Stimulated activated CD8-positive, alpha-beta memory T cell treated with anti-CD3 and anti-CD28 coated beads, Interleukin-15, amount 100 ng/mL, for 4 hours (primary cell): ENCODE data around the gene FMNL2.

Experiments used
- DNase-seq, 2 donors: peaks; one replicate each; pipeline ENCODE4 v3.0.0-alpha.2; 2020; ENCODE audit warnings: low read depth in 2 of 2

FMNL2 gene

GRCh38 chr2:152555048-152555447 lies 220.1 kb downstream of the FMNL2 start:
- DNase-seq: no peak

- DNase-seq: no peak
Measured at GRCh38 chr2:152556506-152556905, 221.5 kb downstream of the FMNL2 start.

- no peak for DNase-seq
Measured at GRCh38 chr2:152557273-152557888, 222.4 kb downstream of the FMNL2 start.

GRCh38 chr2:152558158-152558984 lies 223.4 kb downstream of the FMNL2 start:
- no peak for DNase-seq

GRCh38 chr2:152559008-152559407 lies 224.0 kb downstream of the FMNL2 start:
- DNase-seq: no peak

- DNase-seq: no peak
Measured at GRCh38 chr2:152560166-152560565, 225.2 kb downstream of the FMNL2 start.

- no peak for DNase-seq
Measured at GRCh38 chr2:152560873-152561595, 226.1 kb downstream of the FMNL2 start.

- DNase-seq: no peak
Measured at GRCh38 chr2:152562198-152562884, 227.4 kb downstream of the FMNL2 start.

- no peak for DNase-seq
Measured at GRCh38 chr2:152563764-152564163, 228.8 kb downstream of the FMNL2 start.

GRCh38 chr2:152564754-152565551 lies 230.0 kb downstream of the FMNL2 start:
- no peak for DNase-seq

- DNase-seq: no peak
Measured at GRCh38 chr2:152565884-152566727, 231.1 kb downstream of the FMNL2 start.

GRCh38 chr2:152566728-152567069 lies 231.7 kb downstream of the FMNL2 start:
- no peak for DNase-seq

- DNase-seq: no peak
Measured at GRCh38 chr2:152568531-152568930, 233.6 kb downstream of the FMNL2 start.

GRCh38 chr2:152569186-152569585 lies 234.2 kb downstream of the FMNL2 start:
- DNase-seq: no peak

- DNase-seq: no peak
Measured at GRCh38 chr2:152571048-152571766, 236.2 kb downstream of the FMNL2 start.

- no peak for DNase-seq
Measured at GRCh38 chr2:152572031-152572430, 237.1 kb downstream of the FMNL2 start.

GRCh38 chr2:152573168-152573567 lies 238.2 kb downstream of the FMNL2 start:
- peak in 1 of 2 donors; percentile 27 for DNase-seq

GRCh38 chr2:152577579-152577978 lies 242.6 kb downstream of the FMNL2 start:
- no peak for DNase-seq

- DNase-seq: no peak
Measured at GRCh38 chr2:152578573-152578972, 243.6 kb downstream of the FMNL2 start.

- no peak for DNase-seq
Measured at GRCh38 chr2:152580714-152581113, 245.7 kb downstream of the FMNL2 start.
